Ammon's horn (tissue), 1 donor: ENCODE data around the gene SIRT3.
"Not testable (repeated sequence)": the region's sequence is repeated elsewhere in the genome, so short reads cannot be mapped to it uniquely, and the experiment has no call there.

Experiments
- DNase-seq: peaks from one replicate; pipeline ENCODE4 v3.0.0-alpha.2; 2016; ENCODE audit warnings: low spot score

Gene SIRT3

GRCh38 chr11:203056-203944 is 32.8 kb downstream of the SIRT3 start:
- no peak for DNase-seq

- no peak for DNase-seq
Observed at GRCh38 chr11:202490-202889, 33.7 kb downstream of the SIRT3 start.

DNA sequence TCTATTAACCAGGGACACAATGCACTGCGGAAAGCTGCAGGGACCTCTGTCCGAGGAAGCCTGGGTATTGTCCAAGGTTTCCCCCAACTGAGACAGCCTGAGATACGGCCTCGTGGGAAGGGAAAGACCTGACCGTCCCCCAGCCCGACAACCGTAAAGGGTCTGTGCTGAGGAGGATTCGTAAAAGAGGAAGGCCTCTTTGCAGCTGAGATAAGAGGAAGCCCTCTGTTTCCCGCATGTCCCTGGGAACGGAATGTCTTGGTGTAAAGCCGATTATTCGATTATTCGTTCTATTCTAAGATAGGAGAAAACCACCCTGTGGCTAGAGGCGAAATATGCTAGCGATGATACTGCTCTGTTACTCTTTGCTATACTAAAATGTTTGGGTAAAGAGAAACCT is 34.2 kb downstream of the SIRT3 start:
- no peak for DNase-seq

GRCh38 chr11:200224-201003 is 35.7 kb downstream of the SIRT3 start:
- no peak for DNase-seq

DNA sequence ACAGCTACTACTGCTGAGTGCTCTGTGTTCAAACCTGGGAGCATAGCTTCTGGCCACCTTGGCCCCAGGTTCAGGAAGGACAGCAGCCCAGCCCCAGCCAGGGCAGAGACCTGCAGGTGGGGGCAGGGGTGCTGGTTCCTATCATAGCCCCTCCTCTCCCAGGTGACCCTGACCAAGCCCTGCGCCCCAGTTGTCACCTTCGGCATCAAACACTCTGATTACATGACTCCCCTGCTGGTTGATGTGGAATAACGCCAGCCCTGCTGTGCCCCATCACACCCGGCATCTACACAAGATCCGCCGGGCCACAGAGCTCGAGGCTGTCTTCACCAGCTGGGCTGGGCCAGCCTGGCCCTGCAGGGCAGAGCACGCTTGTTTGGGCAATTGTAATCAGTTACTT is 36.4 kb downstream of the SIRT3 start:
- no peak for DNase-seq

- no peak for DNase-seq
Observed at GRCh38 chr11:199004-199581, 37.0 kb downstream of the SIRT3 start.

- DNase-seq, result no peak
Observed at GRCh38 chr11:198236-198806, 37.8 kb downstream of the SIRT3 start.

- no peak for DNase-seq
Observed at GRCh38 chr11:197741-198235, 38.4 kb downstream of the SIRT3 start.

- DNase-seq, result no peak
Observed at GRCh38 chr11:196786-197731, 39.1 kb downstream of the SIRT3 start.

DNA sequence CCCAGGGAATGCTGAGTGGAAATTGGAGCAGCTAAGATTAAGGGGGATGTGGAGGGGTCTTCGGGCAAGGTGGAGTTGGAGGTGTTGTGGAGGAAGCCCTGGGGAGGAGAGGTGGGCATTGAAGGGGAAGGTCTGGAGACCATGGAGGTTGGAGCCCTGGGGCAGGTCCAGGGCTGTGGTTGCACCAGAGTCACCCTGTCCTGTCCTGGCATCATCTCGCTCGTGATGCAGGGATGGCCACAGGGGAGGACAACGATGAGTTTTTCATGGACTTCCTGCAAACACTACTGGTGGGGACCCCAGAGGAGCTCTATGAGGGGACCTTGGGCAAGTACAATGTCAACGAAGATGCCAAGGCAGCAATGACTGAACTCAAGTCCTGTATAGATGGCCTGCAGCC is 42.7 kb downstream of the SIRT3 start:
- DNase-seq, result not testable (repeated sequence)

DNA sequence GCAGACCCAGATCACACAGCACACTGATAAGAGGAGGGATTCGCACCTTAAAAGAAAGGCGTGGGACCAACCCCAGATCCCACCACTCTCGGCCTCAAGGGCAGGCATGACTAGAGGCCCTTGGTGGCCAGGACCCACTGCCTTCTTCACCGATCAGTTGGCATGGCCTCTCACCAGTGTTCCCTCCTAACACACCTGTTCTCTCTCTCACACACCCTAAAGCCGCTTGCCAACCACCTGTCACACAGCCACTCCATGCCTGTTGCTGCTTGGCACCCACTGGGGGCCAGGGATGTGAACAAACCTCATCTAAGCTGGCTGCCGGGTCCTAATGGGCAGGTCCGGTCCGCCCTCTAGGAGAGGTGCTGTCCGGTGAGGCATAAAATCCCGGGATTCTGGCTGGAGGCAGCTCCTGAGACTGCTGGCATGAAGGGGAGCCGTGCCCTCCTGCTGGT is 43.4 kb downstream of the SIRT3 start, which contains the start of gene SCGB1C1:
TSS of gene SCGB1C1 (plus strand) at position 405 of the 455 bp plus-strand sequence. CDS start at position 427, 22 bp downstream.
- DNase-seq, result not testable (repeated sequence)

DNA sequence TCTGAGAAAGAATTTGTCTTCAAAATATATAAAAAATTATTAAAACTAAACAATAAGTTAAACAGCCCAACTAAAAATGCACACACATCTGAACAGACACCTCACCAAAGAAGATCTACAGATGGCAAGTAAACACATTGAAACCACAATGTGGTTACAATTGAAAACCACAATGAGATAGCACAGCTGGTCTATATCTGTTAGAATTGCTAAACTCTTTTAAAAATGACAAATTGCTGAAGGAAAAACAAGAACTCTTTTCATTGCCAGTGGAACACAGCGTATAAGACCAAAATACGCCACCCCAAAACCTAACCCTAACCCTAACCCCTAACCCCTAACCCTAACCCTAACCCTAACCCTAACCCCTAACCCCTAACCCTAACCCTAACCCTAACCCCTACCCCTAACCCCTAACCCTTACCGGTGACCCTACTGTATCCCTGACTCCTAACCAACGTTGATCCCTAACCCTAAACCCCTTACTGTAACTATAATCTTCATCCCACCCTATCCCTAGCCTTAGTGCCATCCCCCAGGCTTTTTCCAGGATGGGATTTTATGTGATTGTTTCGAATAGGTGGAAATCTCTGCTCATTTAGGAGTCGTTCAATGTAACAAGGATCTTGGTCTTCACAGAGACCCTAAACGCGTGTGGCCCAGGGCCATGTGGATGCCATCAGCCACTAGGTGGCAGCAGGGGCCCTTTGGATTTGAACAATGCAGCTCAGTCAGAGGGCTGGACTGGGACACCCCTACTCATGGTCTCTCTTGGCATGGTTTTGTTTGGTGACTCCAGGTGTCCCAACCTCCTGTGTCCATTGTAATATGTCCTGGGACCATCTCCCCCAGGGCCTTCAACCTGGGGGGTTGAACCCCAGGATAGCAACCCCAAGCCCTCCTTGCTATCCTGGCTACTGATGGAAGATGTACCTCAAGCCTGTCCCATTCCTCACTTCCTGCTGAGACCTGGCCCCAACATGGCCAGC is 44.4 kb downstream of the SIRT3 start:
- DNase-seq, result not testable (repeated sequence)

DNA sequence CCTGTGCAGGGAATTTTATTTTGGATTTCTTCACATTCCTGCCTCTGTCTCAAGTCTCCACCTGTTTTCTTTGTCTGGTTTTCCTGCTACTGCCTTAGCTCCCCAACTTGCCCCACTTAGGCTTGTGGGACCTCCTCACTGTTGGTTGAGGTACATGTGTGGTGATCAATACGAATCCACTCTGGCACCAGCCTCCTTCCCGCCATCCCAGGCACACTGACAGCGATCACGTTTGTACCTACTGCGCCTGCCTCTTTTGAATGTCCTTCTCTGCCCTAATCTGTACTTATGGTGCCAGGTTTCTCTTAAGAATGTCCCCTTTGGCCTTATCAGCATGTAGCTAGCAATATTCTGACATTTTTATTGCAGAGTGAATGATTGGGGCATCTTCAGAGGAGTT is 45.6 kb downstream of the SIRT3 start:
- not testable (repeated sequence) for DNase-seq

GRCh38 chr11:189843-190311 is 46.3 kb downstream of the SIRT3 start:
- not testable (repeated sequence) for DNase-seq

GRCh38 chr11:189200-189783 is 46.9 kb downstream of the SIRT3 start:
- peak; percentile 16 for DNase-seq

- not testable (repeated sequence) for DNase-seq
Observed at GRCh38 chr11:180242-180641, 55.9 kb downstream of the SIRT3 start.
